ENCODE measurements around the gene PRCC.

- TF ChIP-seq CTCF (conservative IDR thresholded peaks at IDR 0.05) (no peak), ZFX (IDR thresholded peaks at IDR 0.05) (no peak)
These were observed 23.0 kb upstream of the PRCC start for GRCh38 chr1:156744344-156744743.
